HUES48 (cell line): ENCODE measurements around the gene EPS15.
"Not testable (repeated sequence)": the region's sequence is repeated elsewhere in the genome, so short reads cannot be mapped to it uniquely, and the experiment has no call there.

ENCODE experiments used
- H3K27ac ChIP-seq: one replicate; pipeline ENCODE4 v1.7.0; 2013; ENCODE audit warnings: low read depth, low read length, inconsistent platforms
- H3K27me3 ChIP-seq: 2 replicates; pipeline ENCODE4 v1.6.1; 2013; ENCODE audit warnings: mild to moderate bottlenecking, low read length; ENCODE audit not compliant: control insufficient read depth, insufficient read depth
- H3K36me3 ChIP-seq: 2 replicates; pipeline ENCODE4 v1.6.1; 2013; ENCODE audit warnings: low read length; ENCODE audit not compliant: control insufficient read depth, insufficient read depth
- H3K4me1 ChIP-seq: 2 replicates; pipeline ENCODE4 v1.6.1; 2013; ENCODE audit warnings: mild to moderate bottlenecking, low read length; ENCODE audit not compliant: control insufficient read depth, insufficient read depth
- H3K4me3 ChIP-seq: 2 replicates; pipeline ENCODE4 v1.5.1; 2013; ENCODE audit warnings: mild to moderate bottlenecking, low read depth, low read length
- H3K9ac ChIP-seq: 2 replicates; pipeline ENCODE4 v1.6.1; 2013; ENCODE audit warnings: mild to moderate bottlenecking, low read depth, low read length, moderate library complexity
- H3K9me3 ChIP-seq: 2 replicates; pipeline ENCODE4 v1.6.1; 2013; ENCODE audit warnings: low read length; ENCODE audit not compliant: control insufficient read depth, insufficient read depth

EPS15 gene

GRCh38 chr1:51542158-51542953, 23.3 kb upstream of the EPS15 start:
- no peaks in the 10 kb centered on the region for H3K27me3 ChIP-seq
- peaks cover 2% of the 10 kb centered on the region; the same call in 1 of the 2 replicates for H3K9me3 ChIP-seq
- H3K4me3 ChIP-seq: no peak overlapping the region
- H3K9ac ChIP-seq: no peak overlapping the region
- 0 out of 2 replicates have a peak, but pooled peaks cover 6% of the 10 kb centered on the region for H3K4me1 ChIP-seq
- H3K36me3 ChIP-seq: no peaks in the 10 kb centered on the region
- no peak overlapping the region for H3K27ac ChIP-seq

- Histone ChIP-seq H3K27me3 (no peaks in the 10 kb centered on the region), H3K27ac (no peak overlapping the region), H3K9me3 (peaks cover 2% of the 10 kb centered on the region; the same call in 1 of the 2 replicates), H3K36me3 (no peaks in the 10 kb centered on the region), H3K4me1 (0 out of 2 replicates have a peak, but pooled peaks cover 6% of the 10 kb centered on the region), H3K4me3 (no peak overlapping the region), H3K9ac (no peak overlapping the region)
These were observed 22.4 kb upstream of the EPS15 start for GRCh38 chr1:51541313-51542050.

DNA sequence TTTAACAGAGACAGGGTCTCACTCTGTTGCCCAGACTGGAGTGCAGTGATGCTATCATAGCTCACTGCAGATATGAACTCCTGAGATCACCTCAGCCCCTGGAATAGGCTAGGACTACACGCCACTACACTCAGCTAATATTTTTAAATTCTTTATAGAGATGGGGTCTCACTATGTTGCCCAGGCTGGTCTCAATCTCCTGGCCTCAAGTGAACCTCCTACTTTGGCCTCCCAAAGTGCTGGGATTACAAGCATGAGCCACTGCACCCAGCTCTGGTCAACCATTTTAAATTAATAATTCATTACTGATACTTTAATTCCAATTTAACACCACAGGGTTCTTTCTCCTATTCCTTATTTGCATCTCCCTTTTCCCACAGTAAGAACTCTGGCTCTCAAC, 18.5 kb upstream of the EPS15 start:
- Histone ChIP-seq H3K36me3 (no peaks in the 10 kb centered on the region), H3K9ac (no peak overlapping the region), H3K4me3 (no peak overlapping the region), H3K9me3 (peaks cover 2% of the 10 kb centered on the region; the same call in 1 of the 2 replicates), H3K4me1 (0 out of 2 replicates have a peak, but pooled peaks cover 6% of the 10 kb centered on the region), H3K27me3 (no peaks in the 10 kb centered on the region), H3K27ac (no peak overlapping the region)

GRCh38 chr1:51535006-51535592, 16.0 kb upstream of the EPS15 start:
- H3K4me1 ChIP-seq: 0 out of 2 replicates have a peak, but pooled peaks cover 6% of the 10 kb centered on the region
- H3K9ac ChIP-seq: no peak overlapping the region
- H3K27me3 ChIP-seq: no peaks in the 10 kb centered on the region
- no peaks in the 10 kb centered on the region for H3K36me3 ChIP-seq
- no peak overlapping the region for H3K4me3 ChIP-seq
- no peak overlapping the region for H3K27ac ChIP-seq
- peaks cover 2% of the 10 kb centered on the region; the same call in 1 of the 2 replicates for H3K9me3 ChIP-seq

- H3K27me3 ChIP-seq: no peaks in the 10 kb centered on the region
- peaks cover 2% of the 10 kb centered on the region; the same call in 1 of the 2 replicates for H3K9me3 ChIP-seq
- H3K27ac ChIP-seq: no peak overlapping the region
- no peak overlapping the region for H3K4me3 ChIP-seq
- no peak overlapping the region for H3K9ac ChIP-seq
- 0 out of 2 replicates have a peak, but pooled peaks cover 6% of the 10 kb centered on the region for H3K4me1 ChIP-seq
- no peaks in the 10 kb centered on the region for H3K36me3 ChIP-seq
These were observed 15.4 kb upstream of the EPS15 start for GRCh38 chr1:51534447-51534846.

- Histone ChIP-seq H3K9ac (no peak overlapping the region), H3K9me3 (peaks cover 2% of the 10 kb centered on the region; the same call in 1 of the 2 replicates), H3K4me3 (no peak overlapping the region), H3K4me1 (no peaks in the 10 kb centered on the region), H3K27ac (no peak overlapping the region), H3K36me3 (no peaks in the 10 kb centered on the region), H3K27me3 (no peaks in the 10 kb centered on the region)
These were observed 13.8 kb upstream of the EPS15 start for GRCh38 chr1:51532853-51533252.

- H3K4me3 ChIP-seq, H3K9me3 ChIP-seq, H3K27me3 ChIP-seq, H3K4me1 ChIP-seq, H3K27ac ChIP-seq, H3K36me3 ChIP-seq, H3K9ac ChIP-seq: not testable (repeated sequence)
These were observed 11.4 kb upstream of the EPS15 start for GRCh38 chr1:51530447-51530846.

GRCh38 chr1:51527144-51527543, 8.1 kb upstream of the EPS15 start:
- no peak overlapping the region for H3K4me3 ChIP-seq
- no peaks in the 10 kb centered on the region for H3K27me3 ChIP-seq
- H3K9ac ChIP-seq: no peak overlapping the region
- no peaks in the 10 kb centered on the region for H3K36me3 ChIP-seq
- no peak overlapping the region for H3K27ac ChIP-seq
- no peaks in the 10 kb centered on the region for H3K4me1 ChIP-seq
- H3K9me3 ChIP-seq: no peaks in the 10 kb centered on the region

- no peak overlapping the region for H3K9ac ChIP-seq
- no peak overlapping the region for H3K27ac ChIP-seq
- H3K9me3 ChIP-seq: no peaks in the 10 kb centered on the region
- H3K4me1 ChIP-seq: no peaks in the 10 kb centered on the region
- H3K4me3 ChIP-seq: no peak overlapping the region
- no peaks in the 10 kb centered on the region for H3K27me3 ChIP-seq
- H3K36me3 ChIP-seq: no peaks in the 10 kb centered on the region
These were observed 7.2 kb upstream of the EPS15 start for GRCh38 chr1:51526248-51526647.

DNA sequence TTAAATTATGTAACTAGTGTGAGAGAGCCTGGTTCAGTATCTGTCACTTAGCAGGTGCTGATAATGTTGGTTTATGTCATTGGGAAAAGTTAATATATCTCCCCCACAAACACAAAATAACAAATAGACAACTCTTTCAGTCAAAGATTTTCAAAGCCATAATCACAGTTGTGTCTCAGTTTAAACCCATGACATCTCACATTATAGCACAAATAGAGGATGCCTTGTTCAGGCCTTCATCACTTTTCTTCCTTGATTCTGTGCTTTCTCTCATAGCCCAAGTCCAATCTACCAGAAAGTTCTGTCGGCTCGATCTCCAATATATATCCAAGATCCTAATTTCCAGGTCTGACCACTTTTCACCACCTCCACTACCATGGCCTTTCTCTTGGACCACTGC, 6.2 kb upstream of the EPS15 start:
- H3K36me3 ChIP-seq: no peaks in the 10 kb centered on the region
- H3K27me3 ChIP-seq: no peaks in the 10 kb centered on the region
- no peak overlapping the region for H3K9ac ChIP-seq
- H3K4me1 ChIP-seq: no peaks in the 10 kb centered on the region
- no peak overlapping the region for H3K27ac ChIP-seq
- no peaks in the 10 kb centered on the region for H3K9me3 ChIP-seq
- no peak overlapping the region for H3K4me3 ChIP-seq

- H3K27me3 ChIP-seq: no peaks in the 10 kb centered on the region
- H3K36me3 ChIP-seq: no peaks in the 10 kb centered on the region
- no peaks in the 10 kb centered on the region for H3K9me3 ChIP-seq
- no peak overlapping the region for H3K9ac ChIP-seq
- no peaks in the 10 kb centered on the region for H3K4me1 ChIP-seq
- no peak overlapping the region for H3K27ac ChIP-seq
- no peak overlapping the region for H3K4me3 ChIP-seq
These were observed 5.8 kb upstream of the EPS15 start for GRCh38 chr1:51524817-51525216.
